GM23338 (cell line): ENCODE results near the gene AGRP. TPM values are rescaled to one million over a fixed set of nuclear protein-coding genes. Genes with fewer than 3 reads are reported as not detected.

Experiments used
- ATAC-seq: fragments of 200-7000 bp; cut with Tn5 transposase; 3 replicates; pipeline ENCODE4 v1.9.1; 2020
- DNase-seq: peaks from one replicate; pipeline ENCODE4 v3.0.0-alpha.2; 2015; ENCODE audit warnings: low spot score
- H2AFZ ChIP-seq: fragments of 200-600 bp; sonication (generic); 2 replicates; pipeline ENCODE4 v1.8.0; 2016; ENCODE audit warnings: antibody characterized with exemption, mild to moderate bottlenecking, moderate library complexity
- H3F3A ChIP-seq: fragments of 200-600 bp; sonication (generic); replicated peaks from 2 replicates; pipeline ENCODE4 v1.8.0; 2017; ENCODE audit warnings: antibody characterized with exemption, mixed run types, low read depth
- H3K27ac ChIP-seq: fragments of 200-600 bp; sonication (generic); 2 replicates; pipeline ENCODE4 v1.6.1; 2016; ENCODE audit warnings: low read depth
- H3K27me3 ChIP-seq: fragments of 200-600 bp; sonication (generic); 2 replicates; pipeline ENCODE4 v1.8.0; 2016; ENCODE audit warnings: mild to moderate bottlenecking, mixed run types, moderate library complexity; ENCODE audit not compliant: insufficient read depth
- H3K36me3 ChIP-seq: fragments of 200-600 bp; sonication (generic); 2 replicates; pipeline ENCODE4 v1.8.0; 2016; ENCODE audit warnings: mild to moderate bottlenecking; ENCODE audit not compliant: insufficient read depth
- H3K4me1 ChIP-seq: fragments of 200-600 bp; sonication (generic); 2 replicates; pipeline ENCODE4 v1.8.0; 2016; ENCODE audit warnings: mild to moderate bottlenecking, moderate library complexity; ENCODE audit not compliant: insufficient read depth
- H3K4me2 ChIP-seq: fragments of 200-600 bp; sonication (generic); 2 replicates; pipeline ENCODE4 v1.7.1; 2017; ENCODE audit warnings: mixed run types
- H3K4me3 ChIP-seq: fragments of 200-600 bp; sonication (generic); 2 replicates; pipeline ENCODE4 v1.6.1; 2016; ENCODE audit warnings: mixed run types
- H3K79me2 ChIP-seq: fragments of 200-600 bp; sonication (generic); replicated peaks from 2 replicates; pipeline ENCODE4 v1.8.0; 2017; ENCODE audit warnings: mild to moderate bottlenecking; ENCODE audit not compliant: insufficient read depth
- H3K9me2 ChIP-seq: fragments of 200-600 bp; sonication (generic); 2 replicates; pipeline ENCODE4 v1.8.0; 2017; ENCODE audit not compliant: insufficient read depth
- H4K20me1 ChIP-seq: fragments of 200-600 bp; sonication (generic); replicated peaks from 2 replicates; pipeline ENCODE4 v1.8.0; 2017; ENCODE audit warnings: mild to moderate bottlenecking; ENCODE audit not compliant: insufficient read depth
- H3K27ac Mint-ChIP-seq: 2 replicates; pipeline ENCODE4 v1.8.0; 2020; ENCODE audit warnings: inconsistent platforms, mild to moderate bottlenecking, moderate library complexity, mixed read lengths
- H3K27me3 Mint-ChIP-seq: 3 replicates; pipeline ENCODE4 v1.8.0; 2022; ENCODE audit warnings: low read depth, mild to moderate bottlenecking, moderate library complexity, mixed read lengths, inconsistent platforms; ENCODE audit not compliant: insufficient read depth, poor library complexity
- H3K36me3 Mint-ChIP-seq: 3 replicates; pipeline ENCODE4 v1.8.0; 2021; ENCODE audit warnings: low read depth, mild to moderate bottlenecking, inconsistent platforms, moderate library complexity, mixed read lengths
- H3K4me1 Mint-ChIP-seq: 3 replicates; pipeline ENCODE4 v1.8.0; 2020; ENCODE audit warnings: mild to moderate bottlenecking, inconsistent platforms, mixed read lengths
- H3K4me3 Mint-ChIP-seq: 3 replicates; pipeline ENCODE4 v1.8.0; 2021; ENCODE audit warnings: moderate library complexity, mild to moderate bottlenecking, inconsistent platforms, mixed read lengths
- H3K9me3 Mint-ChIP-seq: 3 replicates; pipeline ENCODE4 v1.8.0; 2020; ENCODE audit warnings: moderate library complexity, mild to moderate bottlenecking, inconsistent platforms, mixed read lengths
- CREB1 ChIP-seq: fragments of 250-450 bp; sonication (Bioruptor Pico); IDR thresholded peaks from 2 replicates; pipeline ENCODE4 v1.5.0; 2020; ENCODE audit warnings: low read depth, mild to moderate bottlenecking, moderate library complexity
- ETS1 ChIP-seq: IDR thresholded peaks from 2 replicates; pipeline ENCODE4 v1.6.1; 2016; ENCODE audit warnings: antibody characterized with exemption
- JUNB ChIP-seq: IDR thresholded peaks from one replicate; pipeline ENCODE4 v1.6.1; 2016; ENCODE audit warnings: antibody characterized with exemption; ENCODE audit not compliant: unreplicated experiment
- POLR2AphosphoS5 ChIP-seq: IDR thresholded peaks from 2 replicates; pipeline ENCODE4 v1.6.1; 2016; ENCODE audit warnings: antibody characterized with exemption, low read depth
- ZNF114 ChIP-seq: fragments of 250-450 bp; sonication (Bioruptor Pico); IDR thresholded peaks from 2 replicates; pipeline ENCODE4 v1.5.0; 2020; ENCODE audit warnings: mild to moderate bottlenecking, moderate library complexity
- ZNF331 ChIP-seq: fragments of 250-450 bp; sonication (Bioruptor Pico); IDR thresholded peaks from 2 replicates; pipeline ENCODE4 v1.5.0; 2020; ENCODE audit warnings: low read depth, mild to moderate bottlenecking, moderate library complexity
- polyA plus RNA-seq: library from polyadenylated mRNA; unstranded; fragments of >200 nt; fragmentation: Nextera tagmentation; extraction: Ambion mirVana; gene quantifications from 2 replicates; pipeline ENCODE4 v1.2.1, GENCODE V29; 2016
- total RNA-seq: library from RNA; depleted of rRNA; stranded (reverse); fragments of >200 nt; shearing (Covaris generic); gene quantifications from 2 replicates; pipeline ENCODE4 v1.2.3, GENCODE V29; 2014
- TF ChIP-seq, protein P1 (sequence below), 2 experiments: fragments of 200-600 bp in 1 of 2; sonication (generic) in 1 of 2; conservative IDR thresholded peaks; 2 replicates each; pipeline versions ENCODE4 v1.5.1 to v1.6.1; 2016 to 2017; ENCODE audit warnings: antibody characterized with exemption in 2 of 2, low read depth in 2 of 2, mild to moderate bottlenecking in 2 of 2, moderate library complexity in 1 of 2

Gene AGRP
- total and polyA plus RNA-seq, 2 experiments from 2014 or later, result not detected

DNA sequence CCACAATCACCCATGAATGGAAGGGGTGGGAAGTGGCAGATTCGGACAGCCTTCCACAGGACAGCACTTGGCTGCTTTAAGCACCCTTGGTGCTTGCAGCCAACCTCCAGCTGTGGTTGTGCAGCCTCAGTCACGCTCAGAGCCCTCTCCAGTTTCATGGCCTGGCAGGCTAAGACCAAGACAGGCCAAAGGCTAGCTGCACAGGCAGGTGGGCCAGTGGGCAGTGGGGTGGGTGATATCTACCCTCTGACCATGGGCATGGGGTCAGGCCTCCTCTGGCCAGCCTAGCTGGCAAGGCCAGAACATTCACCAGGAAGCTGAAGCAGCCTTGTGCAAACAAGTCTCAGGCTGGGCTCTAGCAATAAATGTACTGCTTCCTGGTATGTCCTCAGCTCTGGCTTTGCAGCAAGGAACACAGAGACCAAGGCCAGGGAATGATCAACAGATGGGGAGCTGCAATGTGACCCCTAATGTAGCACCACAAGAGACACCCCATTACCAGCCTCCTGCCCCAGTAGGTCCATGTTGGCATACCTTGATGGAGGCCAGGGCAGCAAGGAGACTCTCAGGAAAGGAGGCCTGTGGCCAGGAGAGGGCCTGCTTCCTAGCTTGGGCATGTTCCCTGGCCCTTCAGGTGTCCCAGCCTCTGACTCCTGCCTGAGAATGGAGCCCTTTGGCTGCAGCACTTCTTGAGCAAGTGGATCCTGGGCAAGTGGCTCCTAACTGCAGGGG, 31.5 kb downstream of the AGRP start:
- no peaks in the 10 kb centered on the region for H3K27me3 ChIP-seq
- Mint-ChIP-seq H3K27me3 (peaks cover 11% of the 10 kb centered on the region), H3K27ac (no peak overlapping the region), H3K36me3 (peaks cover 8% of the 10 kb centered on the region), H3K9me3 (peaks cover 3% of the 10 kb centered on the region; the same call in 1 of the 3 replicates), H3K4me3 (no peak overlapping the region), H3K4me1 (peaks cover 4% of the 10 kb centered on the region; the same call in 2 of the 3 replicates)
- TF ChIP-seq, protein P1, sequence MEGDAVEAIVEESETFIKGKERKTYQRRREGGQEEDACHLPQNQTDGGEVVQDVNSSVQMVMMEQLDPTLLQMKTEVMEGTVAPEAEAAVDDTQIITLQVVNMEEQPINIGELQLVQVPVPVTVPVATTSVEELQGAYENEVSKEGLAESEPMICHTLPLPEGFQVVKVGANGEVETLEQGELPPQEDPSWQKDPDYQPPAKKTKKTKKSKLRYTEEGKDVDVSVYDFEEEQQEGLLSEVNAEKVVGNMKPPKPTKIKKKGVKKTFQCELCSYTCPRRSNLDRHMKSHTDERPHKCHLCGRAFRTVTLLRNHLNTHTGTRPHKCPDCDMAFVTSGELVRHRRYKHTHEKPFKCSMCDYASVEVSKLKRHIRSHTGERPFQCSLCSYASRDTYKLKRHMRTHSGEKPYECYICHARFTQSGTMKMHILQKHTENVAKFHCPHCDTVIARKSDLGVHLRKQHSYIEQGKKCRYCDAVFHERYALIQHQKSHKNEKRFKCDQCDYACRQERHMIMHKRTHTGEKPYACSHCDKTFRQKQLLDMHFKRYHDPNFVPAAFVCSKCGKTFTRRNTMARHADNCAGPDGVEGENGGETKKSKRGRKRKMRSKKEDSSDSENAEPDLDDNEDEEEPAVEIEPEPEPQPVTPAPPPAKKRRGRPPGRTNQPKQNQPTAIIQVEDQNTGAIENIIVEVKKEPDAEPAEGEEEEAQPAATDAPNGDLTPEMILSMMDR (conservative IDR thresholded peaks at IDR 0.05; ENCODE audit: low read depth in 2 of 2), result no peak
- no peak for TF ChIP-seq CREB1 (CRISPR knock-in tag)
- no peak overlapping the region for H2AFZ ChIP-seq
- H3K4me3 ChIP-seq, result no peak overlapping the region
- no peak for ATAC-seq
- H3K27ac ChIP-seq, result no peak overlapping the region
- H3K4me2 ChIP-seq, result no peak overlapping the region
- no peaks in the 10 kb centered on the region; the same call in 1 of the 2 replicates for H4K20me1 ChIP-seq
- no peaks in the 10 kb centered on the region for H3K36me3 ChIP-seq
- H3K79me2 ChIP-seq, result no peaks in the 10 kb centered on the region
- no peaks in the 10 kb centered on the region for H3F3A ChIP-seq
- H3K9me2 ChIP-seq, result no peaks in the 10 kb centered on the region
- DNase-seq, result no peak
- no peaks in the 10 kb centered on the region for H3K4me1 ChIP-seq

DNA sequence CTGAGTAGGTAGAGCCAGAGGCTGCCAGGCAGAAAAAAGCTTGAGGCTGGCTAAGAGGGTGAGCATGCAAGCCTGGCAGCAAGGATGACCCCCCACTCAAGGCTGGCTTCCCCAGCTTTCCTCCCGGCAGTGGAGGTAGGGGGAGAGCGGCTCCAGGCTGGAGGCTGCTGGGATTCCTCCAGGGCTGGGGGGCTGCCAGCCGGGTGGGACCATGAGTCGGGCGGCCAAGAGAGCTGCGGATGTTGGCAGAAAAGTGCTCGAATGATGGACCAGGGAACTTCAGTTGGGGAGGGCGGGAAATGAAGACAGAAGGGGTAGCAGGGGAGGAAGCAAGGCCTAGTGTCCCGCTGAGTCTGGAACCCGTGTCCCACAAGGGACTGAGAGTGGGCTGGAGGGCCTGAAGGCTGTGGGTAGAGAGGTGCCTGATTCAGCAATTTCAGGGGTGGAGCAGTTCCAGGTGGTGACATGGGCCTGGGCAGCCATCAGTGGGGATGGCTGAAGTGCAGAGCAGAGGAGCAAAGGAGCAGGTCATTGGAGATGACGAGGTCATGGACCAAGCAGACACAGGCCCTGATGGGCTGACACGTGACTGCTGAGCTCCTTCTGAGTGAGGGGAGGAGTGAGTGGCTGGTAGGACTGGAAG, 32.2 kb downstream of the AGRP start:
- peaks cover 3% of the 10 kb centered on the region; the same call in 1 of the 3 replicates for H3K9me3 Mint-ChIP-seq
- H3K27ac Mint-ChIP-seq, result no peak overlapping the region
- H3K4me1 Mint-ChIP-seq, result peaks cover 4% of the 10 kb centered on the region; the same call in 2 of the 3 replicates
- H3K4me2 ChIP-seq, result no peak overlapping the region
- H3K79me2 ChIP-seq, result no peaks in the 10 kb centered on the region
- H2AFZ ChIP-seq, result no peak overlapping the region
- no peak overlapping the region for H3K4me3 Mint-ChIP-seq
- peaks cover 14% of the 10 kb centered on the region for H3K36me3 Mint-ChIP-seq
- DNase-seq, result no peak
- H3K9me2 ChIP-seq, result no peaks in the 10 kb centered on the region
- TF ChIP-seq ZNF114, result no peak
- no peak for TF ChIP-seq POLR2AphosphoS5
- TF ChIP-seq ETS1, result no peak
- TF ChIP-seq ZNF331 (CRISPR knock-in tag), result no peak
- TF ChIP-seq JUNB, result no peak
- no peaks in the 10 kb centered on the region for H3K27me3 ChIP-seq
- no peak overlapping the region for H3K27ac ChIP-seq
- H3K36me3 ChIP-seq, result no peaks in the 10 kb centered on the region
- no peak overlapping the region for H3K4me3 ChIP-seq
- peaks cover 15% of the 10 kb centered on the region for H3K27me3 Mint-ChIP-seq
- no peaks in the 10 kb centered on the region for H3F3A ChIP-seq
- no peaks in the 10 kb centered on the region; the same call in 1 of the 2 replicates for H4K20me1 ChIP-seq
- ATAC-seq, result no peak
- H3K4me1 ChIP-seq, result no peaks in the 10 kb centered on the region
